ENCODE data around the gene MEST. TPM values are rescaled to one million over a fixed set of nuclear protein-coding genes. Genes with fewer than 3 reads are reported as not detected.

Gene MEST
- total RNA-seq, 1 donor from 2014 or later: 8.1 TPM

DNA sequence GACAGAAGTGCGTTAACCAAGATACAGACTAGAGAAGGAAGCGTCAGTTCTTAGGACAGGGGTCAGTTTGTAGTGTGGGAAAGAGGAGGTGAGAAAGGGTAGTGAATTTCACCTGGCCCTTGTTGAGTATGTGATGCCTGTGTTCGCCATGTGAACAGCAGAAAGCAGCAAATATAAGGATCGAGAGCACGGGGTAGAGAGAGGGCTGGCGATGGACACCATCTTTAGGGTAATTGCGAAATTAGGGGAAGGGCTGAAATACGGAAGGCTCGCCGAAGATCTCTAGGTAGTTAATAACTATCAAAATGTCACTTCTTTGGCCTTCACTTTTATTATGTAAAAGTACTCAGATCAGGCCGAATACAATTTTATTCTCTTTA is 6.2 kb upstream of the MEST start:
- intact Hi-C loops (cut with micrococcal nuclease): loop anchor here (1.0 kb wide), 3 partner anchors 44 to 413 kb away; partner anchors contain the start of gene CEP41
- no peak overlapping the region for H3K27ac Mint-ChIP-seq
- H3K4me3 Mint-ChIP-seq: peak overlapping the region; percentile 87
- CTCF ChIA-PET: no interaction called here
- no peaks in the 10 kb centered on the region for H3K36me3 Mint-ChIP-seq (ENCODE audit: low read depth)
- POLR2A ChIA-PET: no interaction called here
- TF ChIP-seq CTCF (IDR thresholded peaks at IDR 0.05): no peak
- ATAC-seq (ENCODE audit: low read depth): no peak
- H3K4me1 Mint-ChIP-seq: peaks cover 18% of the 10 kb centered on the region
- H3K9me3 Mint-ChIP-seq: no peaks in the 10 kb centered on the region
- peaks cover 30% of the 10 kb centered on the region for H3K27me3 Mint-ChIP-seq
- no peak for DNase-seq

DNA sequence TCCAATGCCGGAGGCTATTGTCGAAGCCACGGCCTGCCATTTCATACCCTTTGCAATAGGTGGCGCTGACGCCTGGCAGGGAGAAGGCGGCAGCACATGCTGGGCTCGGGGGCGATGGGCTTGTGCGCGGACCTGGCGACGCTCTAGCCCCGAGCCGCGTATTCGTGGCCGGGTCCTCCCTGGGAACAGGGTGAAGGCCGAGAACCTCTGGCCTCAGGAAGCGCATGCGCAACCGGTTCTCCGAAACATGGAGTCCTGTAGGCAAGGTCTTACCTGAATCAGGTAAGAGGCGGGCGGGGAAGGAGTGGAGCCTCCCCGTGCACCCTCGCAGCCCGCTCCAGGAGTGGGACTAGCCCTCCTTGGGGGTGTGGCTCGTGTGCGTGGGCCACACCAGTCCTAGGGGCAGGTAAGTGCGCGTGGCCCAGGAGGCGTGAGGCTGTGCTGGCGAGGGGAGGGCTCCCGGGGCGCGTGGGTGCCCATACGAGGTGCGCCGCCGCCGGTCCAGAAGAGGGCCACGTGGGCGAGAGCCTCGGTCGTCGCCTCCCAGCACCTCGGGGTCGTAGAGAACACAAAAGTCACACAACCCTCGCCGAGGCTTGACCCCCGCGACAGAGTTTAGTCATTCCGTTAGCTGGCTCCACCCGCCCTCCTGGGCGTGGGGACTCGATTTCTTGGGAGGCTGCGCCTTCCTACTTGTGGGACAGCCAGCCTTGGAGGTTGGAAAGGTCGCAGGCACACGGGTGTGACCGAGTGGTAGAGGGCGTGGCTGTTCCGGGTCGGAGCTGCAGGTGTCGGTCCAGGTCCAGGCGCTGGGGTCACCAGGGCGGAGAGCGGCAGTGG is 5.6 kb upstream of the MEST start:
- ChIA-PET CTCF (interaction anchor here (0.8 to 1.8 kb wide), 3 partner anchors 255 to 415 kb away, joined by 3 to 7 read pairs (median 5); partner anchors contain the start of gene KLHDC10), POLR2A (no interaction called here)
- Mint-ChIP-seq H3K9me3 (no peaks in the 10 kb centered on the region), H3K36me3 (ENCODE audit: low read depth) (no peaks in the 10 kb centered on the region), H3K27me3 (peaks cover 32% of the 10 kb centered on the region), H3K4me1 (peaks cover 23% of the 10 kb centered on the region), H3K27ac (peak overlapping the region; percentile 33), H3K4me3 (peak overlapping the region; percentile 87)
- ATAC-seq (ENCODE audit: low read depth): peak; percentile 87
- intact Hi-C loops (cut with micrococcal nuclease): loop anchor here (1.0 kb wide), 3 partner anchors 45 to 414 kb away; partner anchors contain the start of gene CEP41
- DNase-seq: peak; percentile 50
- TF ChIP-seq CTCF (IDR thresholded peaks at IDR 0.05): peak; percentile 60

DNA sequence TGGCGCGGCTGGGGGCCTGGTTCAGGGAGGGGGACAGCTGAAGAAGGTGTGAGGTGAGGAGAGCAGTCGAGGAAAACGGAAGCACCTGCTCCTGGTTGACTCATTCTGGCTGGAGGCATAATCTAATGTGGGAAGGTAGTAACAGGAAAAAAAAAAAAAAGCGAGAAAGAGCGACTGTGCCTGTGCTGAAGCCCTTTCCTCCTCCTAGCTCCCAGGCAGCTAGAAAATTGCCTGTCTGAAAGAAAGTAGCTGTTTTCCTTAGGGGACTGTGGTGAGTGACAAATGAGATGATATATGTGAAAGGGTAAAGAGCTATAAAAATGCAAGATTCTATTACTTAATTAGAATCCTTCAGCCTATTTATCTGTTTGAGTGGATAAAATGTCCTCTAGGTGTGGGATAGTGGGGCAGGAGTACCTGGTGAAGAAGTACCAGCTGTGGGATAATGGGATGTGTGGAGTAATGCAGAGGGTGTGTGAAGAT is 4.9 kb upstream of the MEST start:
- POLR2A ChIA-PET: no interaction called here
- H3K9me3 Mint-ChIP-seq: no peaks in the 10 kb centered on the region
- no peak for ATAC-seq (ENCODE audit: low read depth)
- TF ChIP-seq CTCF (IDR thresholded peaks at IDR 0.05): no peak
- H3K4me1 Mint-ChIP-seq: peaks cover 27% of the 10 kb centered on the region
- intact Hi-C loops (cut with micrococcal nuclease): loop anchor here (1.0 kb wide), 3 partner anchors 46 to 415 kb away; partner anchors contain the start of gene CEP41
- CTCF ChIA-PET: interaction anchor here (0.8 to 1.8 kb wide), 4 partner anchors 9 to 415 kb away, joined by 3 to 7 read pairs (median 4); partner anchors contain the start of gene KLHDC10
- H3K36me3 Mint-ChIP-seq (ENCODE audit: low read depth): no peaks in the 10 kb centered on the region
- DNase-seq: no peak
- peaks cover 34% of the 10 kb centered on the region for H3K27me3 Mint-ChIP-seq
- no peak overlapping the region for H3K27ac Mint-ChIP-seq
- H3K4me3 Mint-ChIP-seq: peak overlapping the region; percentile 87

GRCh38 chr7:130488392-130489139 is 3.3 kb upstream of the MEST start:
- H3K9me3 Mint-ChIP-seq: no peaks in the 10 kb centered on the region
- DNase-seq (no peak), ATAC-seq (ENCODE audit: low read depth) (no peak)
- intact Hi-C loops (cut with micrococcal nuclease): no loop called here
- H3K4me3 Mint-ChIP-seq: no peak overlapping the region
- peaks cover 36% of the 10 kb centered on the region for H3K4me1 Mint-ChIP-seq
- H3K36me3 Mint-ChIP-seq (ENCODE audit: low read depth): no peaks in the 10 kb centered on the region
- TF ChIP-seq CTCF (IDR thresholded peaks at IDR 0.05): no peak
- H3K27me3 Mint-ChIP-seq: peaks cover 43% of the 10 kb centered on the region
- H3K27ac Mint-ChIP-seq: no peak overlapping the region
- POLR2A ChIA-PET: no interaction called here
- CTCF ChIA-PET: interaction anchor here (1.5 kb wide), 1 partner anchor 11 kb away, joined by 4 read pairs; no protein-coding TSS in a partner anchor
